IMR-90 (cell line): ENCODE measurements around the gene EID2B. TPM values are rescaled to one million over a fixed set of nuclear protein-coding genes. Genes with fewer than 3 reads are reported as not detected.

Experiments
- ATAC-seq: fragments of 200-7000 bp; cut with Tn5 transposase; 2 replicates; pipeline ENCODE4 v1.9.1; 2020; ENCODE audit warnings: low read depth, mild to moderate bottlenecking, moderate library complexity
- BruUV-seq: library from RNA; stranded (reverse); fragments of 400-500 nt; replicated peaks from 2 replicates; lab custom pipeline; 2021; lab: Mats Ljungman, UMichigan
- CTCF ChIA-PET: fragments of 300-600 bp; formaldehyde crosslinking; extraction: SDS; loops from one replicate; lab custom pipeline; 2021; ENCODE audit warnings: antibody characterized with exemption; lab: Yijun Ruan, JAX
- POLR2A ChIA-PET: fragments of 300-600 bp; sonication (Branson Sonifier 250); formaldehyde crosslinking; loops from one replicate; lab custom pipeline; 2022; ENCODE audit warnings: antibody characterized with exemption; ENCODE audit not compliant: unreplicated experiment; lab: Charles Lee
- DNase-seq: peaks from one replicate; pipeline ENCODE4 v3.0.0; 2013
- H2AFZ ChIP-seq: replicated peaks from 2 replicates; pipeline ENCODE3; 2013; ENCODE audit warnings: low read length, mild to moderate bottlenecking; ENCODE audit not compliant: poor library complexity
- H2AK5ac ChIP-seq: 2 replicates; pipeline ENCODE4 v1.6.1; 2013; ENCODE audit warnings: low read depth, low read length, inconsistent platforms
- H2AK9ac ChIP-seq: replicated peaks from 2 replicates; pipeline ENCODE3; 2013; ENCODE audit warnings: mild to moderate bottlenecking, low read depth, low read length, moderate library complexity; ENCODE audit not compliant: poor library complexity
- H2BK120ac ChIP-seq: 2 replicates; pipeline ENCODE4 v1.6.1; 2013; ENCODE audit warnings: low read depth, low read length, inconsistent platforms
- H2BK15ac ChIP-seq: 3 replicates; pipeline ENCODE4 v1.6.1; 2013; ENCODE audit warnings: low read depth, low read length, inconsistent platforms
- H2BK20ac ChIP-seq: 2 replicates; pipeline ENCODE4 v1.6.1; 2013; ENCODE audit warnings: low read depth, mild to moderate bottlenecking, inconsistent platforms, low read length, moderate library complexity
- H2BK5ac ChIP-seq: 2 replicates; pipeline ENCODE4 v1.6.1; 2013; ENCODE audit warnings: mild to moderate bottlenecking, low read depth, low read length, inconsistent platforms; ENCODE audit not compliant: poor library complexity, severe bottlenecking
- H3K14ac ChIP-seq: replicated peaks from 2 replicates; pipeline ENCODE4 v1.6.1; 2013; ENCODE audit warnings: low read depth, low read length, inconsistent platforms
- H3K18ac ChIP-seq: 2 replicates; pipeline ENCODE4 v1.6.1; 2013; ENCODE audit warnings: low read depth, low read length, control low read depth
- H3K23ac ChIP-seq: 2 replicates; pipeline ENCODE4 v1.6.1; 2013; ENCODE audit warnings: low read depth, low read length, inconsistent platforms
- H3K27ac ChIP-seq: 2 replicates; pipeline ENCODE4 v1.5.1; 2013; ENCODE audit warnings: mild to moderate bottlenecking, control low read depth, low read length; ENCODE audit not compliant: insufficient read depth
- H3K27me3 ChIP-seq: 2 replicates; pipeline ENCODE4 v1.6.1; 2013; ENCODE audit warnings: low read length; ENCODE audit not compliant: control insufficient read depth, insufficient read depth
- H3K36me3 ChIP-seq: 2 replicates; pipeline ENCODE4 v1.6.1; 2013; ENCODE audit warnings: low read length, mixed read lengths; ENCODE audit not compliant: control insufficient read depth, insufficient read depth
- H3K4ac ChIP-seq: 2 replicates; pipeline ENCODE4 v1.6.1; 2013; ENCODE audit warnings: low read depth, low read length, inconsistent platforms
- H3K4me1 ChIP-seq: 2 replicates; pipeline ENCODE4 v1.6.1; 2013; ENCODE audit warnings: low read length, mixed read lengths; ENCODE audit not compliant: control insufficient read depth, insufficient read depth
- H3K4me2 ChIP-seq: 2 replicates; pipeline ENCODE4 v1.6.1; 2013; ENCODE audit warnings: low read depth, mild to moderate bottlenecking, control low read depth, low read length, moderate library complexity
- H3K4me3 ChIP-seq: 2 replicates; pipeline ENCODE4 v1.5.1; 2013; ENCODE audit warnings: low read depth, mild to moderate bottlenecking, control low read depth, low read length, moderate library complexity; ENCODE audit not compliant: insufficient read depth
- H3K56ac ChIP-seq: 2 replicates; pipeline ENCODE4 v1.6.1; 2013; ENCODE audit warnings: low read length, inconsistent platforms; ENCODE audit not compliant: insufficient read depth; ENCODE audit errors: extremely low read depth
- H3K79me1 ChIP-seq, 2 experiments: 2 replicates each; pipeline ENCODE4 v1.6.1; 2013; ENCODE audit warnings: low read length in 2 of 2, inconsistent platforms in 1 of 2, low read depth in 1 of 2
- H3K9ac ChIP-seq: 2 replicates; pipeline ENCODE4 v1.6.1; 2013; ENCODE audit warnings: low read depth, low read length, control low read depth
- H3K9me1 ChIP-seq: 2 replicates; pipeline ENCODE4 v1.6.1; 2013; ENCODE audit warnings: low read length, inconsistent platforms; ENCODE audit not compliant: insufficient read depth
- H3K9me3 ChIP-seq: 2 replicates; pipeline ENCODE4 v1.6.1; 2013; ENCODE audit warnings: low read length; ENCODE audit not compliant: control insufficient read depth, insufficient read depth
- H4K20me1 ChIP-seq: 2 replicates; pipeline ENCODE4 v1.6.1; 2013; ENCODE audit warnings: low read length, inconsistent platforms; ENCODE audit not compliant: insufficient read depth
- H4K5ac ChIP-seq: 2 replicates; pipeline ENCODE4 v1.6.1; 2013; ENCODE audit warnings: mild to moderate bottlenecking, low read depth, low read length, control low read depth
- H4K8ac ChIP-seq, 2 experiments: 2 replicates each; pipeline ENCODE4 v1.6.1; 2013; ENCODE audit warnings: low read depth in 2 of 2, low read length in 2 of 2, control low read depth in 1 of 2, inconsistent platforms in 1 of 2
- H4K91ac ChIP-seq: 2 replicates; pipeline ENCODE4 v1.6.1; 2013; ENCODE audit warnings: low read depth, low read length, inconsistent platforms; ENCODE audit not compliant: insufficient read depth
- BHLHE40 ChIP-seq: fragments of 150-350 bp; IDR thresholded peaks from 2 replicates; pipeline ENCODE4 v1.6.1; 2016; ENCODE audit warnings: mild to moderate bottlenecking, low read depth, low read length
- CEBPB ChIP-seq: IDR thresholded peaks from 2 replicates; pipeline ENCODE4 v1.6.1; 2012; ENCODE audit warnings: low read depth, low read length, improper control_type of control experiment
- CHD1 ChIP-seq: IDR thresholded peaks from 2 replicates; pipeline ENCODE4 v1.6.1; 2012; ENCODE audit warnings: low read depth, low read length, improper control_type of control experiment
- CTCF ChIP-seq: conservative IDR thresholded peaks from 2 replicates; pipeline ENCODE4 v1.5.1; 2012; ENCODE audit warnings: mild to moderate bottlenecking, low read depth, low read length, improper control_type of control experiment
- ELK1 ChIP-seq: fragments of 150-350 bp; IDR thresholded peaks from 2 replicates; pipeline ENCODE4 v1.6.1; 2016; ENCODE audit warnings: low read depth, mild to moderate bottlenecking, low read length, moderate library complexity, borderline replicate concordance
- FOS ChIP-seq: fragments of 150-350 bp; IDR thresholded peaks from 2 replicates; pipeline ENCODE4 v1.6.1; 2016; ENCODE audit warnings: low read depth, low read length
- MAFK ChIP-seq: IDR thresholded peaks from 2 replicates; pipeline ENCODE4 v1.6.1; 2012; ENCODE audit warnings: low read depth, low read length, improper control_type of control experiment
- MAZ ChIP-seq: IDR thresholded peaks from 2 replicates; pipeline ENCODE4 v1.6.1; 2012; ENCODE audit warnings: low read depth, mild to moderate bottlenecking, low read length, improper control_type of control experiment, moderate library complexity, borderline replicate concordance
- MXI1 ChIP-seq: IDR thresholded peaks from 2 replicates; pipeline ENCODE4 v1.6.1; 2012; ENCODE audit warnings: low read depth, mild to moderate bottlenecking, low read length, moderate library complexity, borderline replicate concordance
- NFE2L2 ChIP-seq: fragments of 150-350 bp; IDR thresholded peaks from 2 replicates; pipeline ENCODE4 v1.6.1; 2016; ENCODE audit warnings: low read depth, mild to moderate bottlenecking, low read length
- POLR2A ChIP-seq: IDR thresholded peaks from 2 replicates; pipeline ENCODE4 v1.6.1; 2012; ENCODE audit warnings: mild to moderate bottlenecking, low read depth, low read length
- RAD21 ChIP-seq: IDR thresholded peaks from 2 replicates; pipeline ENCODE4 v1.6.1; 2012; ENCODE audit warnings: low read length, improper control_type of control experiment
- RCOR1 ChIP-seq: IDR thresholded peaks from 2 replicates; pipeline ENCODE4 v1.6.1; 2012; ENCODE audit warnings: mild to moderate bottlenecking, low read length, improper control_type of control experiment; ENCODE audit not compliant: insufficient replicate concordance
- RFX5 ChIP-seq: IDR thresholded peaks from 2 replicates; pipeline ENCODE4 v1.8.0; 2012; ENCODE audit warnings: low read depth, mild to moderate bottlenecking, low read length, moderate library complexity
- SMC3 ChIP-seq: fragments of 150-350 bp; IDR thresholded peaks from 2 replicates; pipeline ENCODE4 v1.6.1; 2016; ENCODE audit warnings: low read depth, mild to moderate bottlenecking, antibody characterized with exemption, low read length, moderate library complexity
- USF2 ChIP-seq: fragments of 150-350 bp; IDR thresholded peaks from 2 replicates; pipeline ENCODE4 v1.6.1; 2017; ENCODE audit warnings: mild to moderate bottlenecking, antibody characterized with exemption, low read length, low read depth
- WGBS, 2 experiments: methylation state at CpG; one replicate each; pipeline versions ENCODE4 v1.1.5 to v1.1.7; 2013; ENCODE audit warnings: missing lambda C conversion rate in 2 of 2; ENCODE audit not compliant: insufficient read length in 1 of 2; ENCODE audit errors: extremely low coverage in 2 of 2; 5-methylcytosine and 5-hydroxymethylcytosine counted together
- dilution Hi-C: fragments of 300-500 bp; cut with HindIII; formaldehyde crosslinking; loops from one replicate; pipeline ENCODE4 v1.14.3; 2018; ENCODE audit warnings: low sequenced_read_pairs; ENCODE audit not compliant: unreplicated experiment
- in situ Hi-C: fragments of 300-500 bp; cut with MboI; formaldehyde crosslinking; loops from 3 replicates; pipeline ENCODE4 v1.14.3; 2019; ENCODE audit warnings: low sequenced_read_pairs, inconsistent platforms, mixed read lengths
- intact Hi-C: fragments of 100-400 bp; cut with micrococcal nuclease; formaldehyde crosslinking; loops from 2 replicates; pipeline ENCODE4 v1.10.0; 2022
- polyA plus RNA-seq, 3 experiments: library from polyadenylated mRNA; depleted of rRNA; stranded (reverse); fragments of >200 nt; gene quantifications; 2 replicates each; pipeline ENCODE4 v1.2.3, GENCODE V29; 2012; ENCODE audit warnings: low replicate concordance in 1 of 3
- total RNA-seq: library from RNA; depleted of rRNA; stranded (reverse); fragments of >200 nt; gene quantifications from 2 replicates; pipeline ENCODE4 v1.2.3, GENCODE V29; 2012

EID2B gene
- total and polyA plus RNA-seq, 2 of the 4 experiments (the other 2 are of a cell fraction) = 2.5 to 2.7 TPM

DNA sequence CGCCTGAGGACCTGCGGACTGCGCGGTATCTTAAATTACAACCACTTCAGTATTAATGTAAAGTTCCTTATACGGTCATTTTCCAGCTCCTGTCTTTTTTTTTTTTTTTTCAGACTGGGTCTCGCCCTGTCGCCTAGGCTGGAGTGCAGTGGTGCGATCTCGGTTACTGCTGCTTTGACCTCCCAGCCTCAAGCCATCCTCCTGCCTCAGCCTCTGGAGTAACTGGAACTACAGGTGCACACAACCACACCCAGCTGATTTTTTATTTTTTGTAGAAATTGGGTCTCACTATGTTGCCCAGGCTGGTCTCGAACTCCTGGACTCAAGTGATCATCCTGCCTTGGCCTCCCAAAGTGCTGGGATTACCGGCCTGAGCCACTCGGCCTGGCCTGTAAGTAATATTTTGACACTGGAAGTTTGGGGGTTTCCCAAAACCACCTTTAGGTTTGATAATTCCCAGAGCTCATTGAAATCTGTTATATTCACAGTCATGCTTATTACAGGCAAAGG lies 406 bp upstream of the EID2B start:
- Histone ChIP-seq H4K5ac (no peak overlapping the region), H3K23ac (no peak overlapping the region), H3K4ac (no peak overlapping the region), H2BK120ac (no peak overlapping the region), H3K4me3 (no peak overlapping the region), H3K4me2 (no peak overlapping the region), H3K14ac (no peak overlapping the region), H3K9ac (no peak overlapping the region), H3K27ac (no peak overlapping the region), H3K56ac (no peak overlapping the region), H2AFZ (peak overlapping the region; percentile 97), H4K8ac (no peak overlapping the region), H3K4me1 (no peaks in the 10 kb centered on the region), H3K27me3 (no peaks in the 10 kb centered on the region), H3K36me3 (no peaks in the 10 kb centered on the region; the same call in 1 of the 2 replicates), H2BK15ac (no peak overlapping the region), H4K91ac (no peak overlapping the region), H3K79me1 (peaks cover 7 to 40% of the 10 kb centered on the region in 2 experiments; a peak in 2 of 4 replicates), H2BK20ac (no peak overlapping the region), H3K9me1 (no peaks in the 10 kb centered on the region), H3K9me3 (no peaks in the 10 kb centered on the region), H2AK5ac (no peak overlapping the region), H2AK9ac (no peak overlapping the region), H4K20me1 (no peaks in the 10 kb centered on the region), H2BK5ac (no peak overlapping the region), H3K18ac (no peak overlapping the region)
- ATAC-seq (no peak), DNase-seq (no peak)
- CTCF ChIA-PET = interaction anchor here (0.9 to 1.6 kb wide), 3 partner anchors 18 to 93 kb away, joined by 3 to 10 read pairs (median 3); no protein-coding TSS in a partner anchor
- dilution Hi-C loops = no loop called here
- in situ Hi-C loops = no loop called here
- WGBS, 2 experiments = 0% methylated on average over 3 of the region's 12 CpGs; no CpG with 5 or more reads in 1 of the 2 experiments
- no TSS peak for BruUV-seq
- TF ChIP-seq RAD21 (no peak), MAFK (no peak), MAZ (no peak), CTCF (no peak), RFX5 (no peak), CEBPB (no peak), RCOR1 (no peak), SMC3 (no peak), POLR2A (no peak), MXI1 (no peak), ELK1 (no peak), CHD1 (no peak), NFE2L2 (no peak), FOS (no peak), BHLHE40 (no peak), USF2 (no peak)
- POLR2A ChIA-PET = interaction anchor here (0.8 kb wide), 1 partner anchor 97 kb away, joined by 3 read pairs; the partner anchor contains the start of gene RPS16
- intact Hi-C loops = loop anchor here (2.0 to 5.0 kb wide), 3 partner anchors 36 to 130 kb away; partner anchors contain the start of genes DLL3 and TIMM50
